ENCODE data around the gene TMPRSS3.

Gene TMPRSS3

DNA sequence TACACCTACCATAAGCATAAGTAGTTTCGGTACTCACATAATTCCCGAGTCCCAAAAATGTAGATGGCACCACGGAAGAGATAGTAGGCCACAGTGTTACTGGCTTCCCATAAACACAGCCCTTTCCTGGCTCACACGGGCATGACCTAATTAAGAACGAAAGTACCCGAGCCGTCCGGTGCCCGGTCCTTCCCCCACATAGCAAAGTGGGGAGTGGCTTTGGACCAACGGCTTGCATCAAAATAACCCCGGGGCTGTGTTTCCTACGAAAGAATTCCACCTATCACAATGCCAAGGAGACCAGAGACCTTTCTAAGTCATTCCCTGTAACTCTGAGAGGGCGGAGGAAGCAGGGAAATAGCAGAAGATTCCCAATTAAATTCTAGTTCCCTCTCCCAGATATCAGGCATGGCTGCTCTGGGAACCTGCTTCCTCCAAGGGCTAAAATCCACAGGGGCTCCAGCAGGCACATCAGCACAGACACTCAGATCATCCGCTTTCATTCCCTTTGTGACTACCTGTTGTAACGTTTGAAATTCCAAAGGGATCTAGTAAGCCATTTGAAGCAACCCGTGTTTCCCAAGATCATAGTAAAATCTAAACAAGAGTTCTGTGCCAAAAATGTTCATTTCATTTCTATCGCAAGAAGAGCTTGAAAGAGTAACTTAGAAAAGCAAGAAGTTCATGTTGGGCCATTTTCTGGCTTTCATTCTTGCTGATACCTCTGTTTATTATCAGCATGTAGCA is at the start of gene TMPRSS3:
TSS of gene TMPRSS3 (minus strand) at position 148 of the 747 bp plus-strand sequence. CDS start 635 bp downstream, outside the sequence.
- DNase-seq (ENCODE audit: low read depth in 3 of 3, low spot score in 1 of 3): no peak

- DNase-seq (ENCODE audit: low read depth in 3 of 3, low spot score in 1 of 3): no peak
These were observed 49.5 kb upstream of the TMPRSS3 start for GRCh38 chr21:42445311-42445710.

GRCh38 chr21:42444745-42445059 is 48.9 kb upstream of the TMPRSS3 start:
- DNase-seq (ENCODE audit: low read depth in 3 of 3, low spot score in 1 of 3): no peak

- no peak for DNase-seq (ENCODE audit: low read depth in 3 of 3, low spot score in 1 of 3)
These were observed 48.3 kb upstream of the TMPRSS3 start for GRCh38 chr21:42443876-42444744.

DNA sequence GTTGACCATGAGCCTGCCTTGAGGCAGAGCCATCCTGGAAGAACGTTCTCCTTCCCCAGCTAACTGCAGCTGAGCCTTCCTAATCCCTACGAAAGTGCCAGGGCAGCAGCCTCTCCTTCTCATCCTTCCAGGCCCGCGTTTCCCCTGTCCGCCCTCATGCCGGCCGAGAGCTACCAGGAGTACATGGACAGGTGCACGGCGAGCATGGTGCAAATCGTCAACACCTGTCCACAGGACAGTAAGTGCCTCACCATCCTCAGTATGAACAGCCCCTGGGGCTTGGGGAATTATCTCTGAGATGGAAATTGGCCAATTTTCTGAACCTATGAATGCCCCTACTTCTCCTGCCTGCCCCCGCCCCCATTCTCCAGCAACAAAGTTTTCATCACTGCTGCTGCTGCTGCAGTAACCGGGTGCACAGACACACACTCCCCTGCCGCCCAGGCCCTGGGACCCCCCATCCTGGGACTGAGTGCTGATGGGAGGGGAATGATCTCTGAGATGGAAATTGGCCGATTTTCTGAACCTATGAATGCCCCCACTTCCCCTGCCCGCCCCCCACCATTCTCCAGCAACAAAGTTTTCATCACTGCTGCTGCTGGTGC is 47.4 kb upstream of the TMPRSS3 start:
- no peak for DNase-seq (ENCODE audit: low read depth in 3 of 3, low spot score in 1 of 3)

GRCh38 chr21:42441963-42442362 is 46.1 kb upstream of the TMPRSS3 start:
- DNase-seq (ENCODE audit: low read depth in 3 of 3, low spot score in 1 of 3): no peak

DNA sequence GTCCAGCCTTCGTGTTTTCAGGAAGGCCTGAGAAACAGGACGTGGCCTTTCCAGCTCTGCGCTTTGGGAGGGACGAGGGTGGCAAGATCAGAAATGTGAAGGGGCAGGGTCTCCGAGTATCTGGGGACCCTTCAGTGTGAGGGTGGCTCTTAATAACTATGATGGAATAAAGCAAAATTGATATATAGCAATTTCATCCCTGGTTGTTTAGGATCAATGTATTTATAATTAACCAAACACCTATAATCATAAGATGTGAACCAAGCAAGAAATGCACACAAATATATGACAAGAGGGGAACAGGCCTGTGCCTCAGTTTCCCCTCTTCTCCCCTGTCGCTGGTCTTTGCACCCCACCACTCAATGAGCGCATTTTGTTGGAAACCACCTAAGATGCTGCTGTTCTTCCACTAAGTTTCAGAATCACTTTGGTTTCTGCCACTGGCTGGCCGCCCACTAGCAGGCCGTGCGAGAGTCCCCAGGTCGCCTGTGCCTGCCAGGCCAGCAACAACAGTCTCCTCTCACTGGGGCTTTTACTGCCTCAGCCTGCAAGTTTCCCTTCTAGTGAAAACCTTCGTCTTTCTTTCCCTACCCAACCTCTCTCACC is 44.4 kb upstream of the TMPRSS3 start:
- no peak for DNase-seq (ENCODE audit: low read depth in 3 of 3, low spot score in 1 of 3)

DNA sequence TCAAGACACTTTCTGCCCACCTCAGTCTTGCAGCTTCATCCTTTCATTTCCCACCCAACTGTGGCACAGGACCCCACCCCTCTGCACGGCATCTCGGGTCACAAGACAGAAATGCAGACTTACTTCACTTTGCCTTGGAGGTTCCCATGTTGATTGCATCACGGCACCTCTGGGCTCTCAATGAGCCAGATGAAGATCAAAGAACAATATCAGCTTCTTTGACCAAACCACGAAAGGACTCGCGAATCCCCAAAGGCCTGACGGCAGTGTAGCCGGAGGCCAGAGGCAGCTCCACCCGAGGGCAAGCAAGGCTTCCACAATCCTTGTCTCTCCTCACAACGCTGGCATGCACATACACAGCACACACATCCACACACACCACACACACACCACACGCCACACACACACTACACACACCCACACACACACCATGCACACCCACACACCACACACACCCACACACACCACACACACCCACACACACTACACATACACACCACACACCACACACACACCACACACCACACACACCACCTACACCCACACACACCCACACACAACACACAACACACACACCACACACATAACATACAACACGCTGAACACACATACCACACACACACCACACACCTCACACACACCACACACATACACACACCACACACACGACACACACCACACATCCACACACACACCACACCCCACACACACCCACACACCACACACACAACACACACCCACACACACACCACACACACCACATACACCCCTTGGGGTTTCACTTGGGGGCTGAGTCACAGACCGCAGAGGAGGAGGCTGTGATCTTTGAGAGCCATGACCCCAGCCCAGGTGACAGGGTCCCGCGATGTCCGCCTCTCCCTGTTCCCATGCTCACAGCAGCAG is 43.7 kb upstream of the TMPRSS3 start:
- no peak for DNase-seq (ENCODE audit: low read depth in 3 of 3, low spot score in 1 of 3)

GRCh38 chr21:42438316-42439205 is 42.7 kb upstream of the TMPRSS3 start:
- DNase-seq (ENCODE audit: low read depth in 3 of 3, low spot score in 1 of 3): no peak

GRCh38 chr21:42437786-42438185 is 41.9 kb upstream of the TMPRSS3 start:
- no peak for DNase-seq (ENCODE audit: low read depth in 3 of 3, low spot score in 1 of 3)

DNA sequence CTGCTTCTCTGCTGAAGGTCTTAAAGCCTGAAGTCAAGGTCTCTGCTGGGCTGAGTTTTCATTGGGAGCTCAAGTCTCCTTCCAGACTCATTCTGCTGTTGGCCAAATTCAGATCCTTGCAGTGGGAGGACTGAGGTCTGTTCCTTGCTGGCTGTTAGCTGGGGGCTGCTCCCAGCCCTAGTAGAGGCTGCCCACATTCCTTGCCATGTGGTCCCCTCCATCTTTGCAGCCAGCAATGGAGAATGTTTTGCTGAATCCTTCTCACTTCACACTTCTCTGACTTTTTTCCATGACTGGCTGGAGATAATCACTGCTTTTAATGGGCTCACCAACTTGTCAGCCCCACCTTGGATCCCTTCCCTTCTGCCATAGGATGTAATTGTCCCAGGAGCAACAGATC is 41.1 kb upstream of the TMPRSS3 start:
- DNase-seq (ENCODE audit: low read depth in 3 of 3, low spot score in 1 of 3): no peak

DNA sequence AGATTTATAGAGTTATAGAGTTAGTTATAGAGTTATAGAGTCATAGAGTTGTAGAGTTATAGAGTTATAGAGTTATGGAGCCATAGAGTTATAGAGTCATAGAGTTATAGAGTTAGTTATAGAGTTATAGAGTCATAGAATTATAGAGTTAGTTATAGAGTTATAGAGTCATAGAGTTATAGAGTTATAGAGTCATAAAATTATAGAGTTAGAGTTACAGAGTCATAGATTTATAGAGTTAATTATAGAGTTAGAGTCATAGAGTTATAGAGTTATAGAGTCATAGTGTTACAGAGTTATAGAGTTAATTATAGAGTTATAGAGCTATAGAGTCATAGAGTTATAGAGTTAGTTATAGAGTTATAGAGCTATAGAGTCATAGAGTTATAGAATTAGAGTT is 40.0 kb upstream of the TMPRSS3 start:
- no peak for DNase-seq (ENCODE audit: low read depth in 3 of 3, low spot score in 1 of 3)

GRCh38 chr21:42435401-42435800 is 39.5 kb upstream of the TMPRSS3 start:
- DNase-seq (ENCODE audit: low read depth in 3 of 3, low spot score in 1 of 3): no peak

DNA sequence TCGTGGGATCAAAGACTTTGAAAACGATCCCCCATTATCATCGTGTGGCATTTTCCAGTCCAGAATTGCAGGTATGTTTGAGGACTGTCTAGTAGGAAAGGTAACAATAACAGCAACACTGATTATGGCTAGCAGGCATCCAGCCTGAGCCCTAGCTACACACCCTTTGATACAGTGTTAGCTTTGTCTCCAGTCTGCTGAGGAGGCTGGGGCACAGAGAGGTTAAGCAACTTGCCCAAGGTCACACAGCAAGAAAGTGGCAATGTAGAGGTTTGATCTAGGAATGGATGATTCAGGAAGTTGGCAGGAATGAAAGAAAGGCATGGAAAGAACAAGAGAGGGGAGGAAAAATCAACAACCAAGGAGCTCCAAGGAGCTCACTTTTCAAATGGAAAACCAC is 39.0 kb upstream of the TMPRSS3 start:
- no peak for DNase-seq (ENCODE audit: low read depth in 3 of 3, low spot score in 1 of 3)

- DNase-seq (ENCODE audit: low read depth in 3 of 3, low spot score in 1 of 3): no peak
These were observed 38.2 kb upstream of the TMPRSS3 start for GRCh38 chr21:42433946-42434551.

GRCh38 chr21:42432695-42433094 is 36.8 kb upstream of the TMPRSS3 start:
- DNase-seq (ENCODE audit: low read depth in 3 of 3, low spot score in 1 of 3): no peak

GRCh38 chr21:42431196-42431595 is 35.3 kb upstream of the TMPRSS3 start:
- no peak for DNase-seq (ENCODE audit: low read depth in 3 of 3, low spot score in 1 of 3)

- DNase-seq (ENCODE audit: low read depth in 3 of 3, low spot score in 1 of 3): no peak
These were observed 34.7 kb upstream of the TMPRSS3 start for GRCh38 chr21:42430521-42430920.

GRCh38 chr21:42429856-42430255 is 34.0 kb upstream of the TMPRSS3 start:
- DNase-seq (ENCODE audit: low read depth in 3 of 3, low spot score in 1 of 3): no peak
